ENCODE results near the gene ARID1B. TPM values are rescaled to one million over a fixed set of nuclear protein-coding genes. Genes with fewer than 3 reads are reported as not detected.

The ARID1B gene
- total RNA-seq, 2 donors from 2014 or later: 74.0 to 110 TPM

DNA sequence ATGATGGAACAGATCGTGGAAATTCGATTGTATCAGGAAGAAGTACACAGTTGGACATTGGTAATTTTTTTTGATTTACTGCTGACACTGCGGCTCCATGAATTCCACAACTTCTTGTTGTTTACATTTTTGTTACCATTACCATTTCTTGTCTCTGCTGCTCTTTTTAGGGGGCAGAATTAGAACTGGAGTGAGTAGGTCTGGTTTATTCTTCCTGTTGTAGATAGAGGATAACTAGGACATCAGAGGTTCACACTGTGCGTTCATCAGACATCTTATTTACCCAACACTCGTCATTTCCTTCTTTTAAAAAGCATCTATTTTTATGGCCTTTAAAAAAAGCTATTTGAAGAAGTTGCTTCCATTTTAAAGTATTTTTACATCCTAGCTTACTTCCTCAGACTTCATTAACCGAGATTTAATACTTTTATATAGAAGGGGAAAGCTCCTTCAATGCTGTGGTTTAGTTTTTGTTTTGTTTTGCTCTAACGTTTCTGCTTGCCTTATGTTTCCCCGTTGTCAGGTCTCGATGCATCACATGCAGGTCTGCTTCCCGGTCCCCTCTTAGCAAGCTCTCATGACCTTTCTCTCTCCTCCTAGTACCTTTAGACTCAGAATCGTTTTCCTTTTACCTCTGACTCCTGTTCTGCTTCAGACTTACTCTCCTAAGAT, 139.1 kb downstream of the ARID1B start:
- Mint-ChIP-seq H3K4me1 (peaks cover 19% of the 10 kb centered on the region), H3K9me3 (no peaks in the 10 kb centered on the region), H3K4me3 (no peak overlapping the region), H3K27me3 (ENCODE audit: insufficient read depth) (no peaks in the 10 kb centered on the region), H3K27ac (peak overlapping the region; percentile 46), H3K36me3 (ENCODE audit: low read depth) (peaks cover 7% of the 10 kb centered on the region)
- Histone ChIP-seq H3K36me3 (ENCODE audit: control insufficient read depth, insufficient read depth, low read length) (no peaks in the 10 kb centered on the region), H3K4me3 (ENCODE audit: low read length) (no peak overlapping the region), H3K27me3 (ENCODE audit: control insufficient read depth, insufficient read depth, low read length, poor library complexity, severe bottlenecking) (no peaks in the 10 kb centered on the region), H3K9ac (ENCODE audit: extremely low read depth, low read length, poor library complexity, severe bottlenecking) (no peak overlapping the region), H3K4me1 (ENCODE audit: control insufficient read depth, insufficient read depth, low read length) (peaks cover 6% of the 10 kb centered on the region), H3K27ac (ENCODE audit: low read depth, low read length) (no peak overlapping the region), H3K9me3 (ENCODE audit: control insufficient read depth, low read length) (no peaks in the 10 kb centered on the region)
- DNase-seq: no peak
- WGBS, 2 experiments (ENCODE audit: insufficient coverage in 1 of 2, insufficient read length in 1 of 2): 90 to 94% methylated on average over 7 to 10 of the region's 11 CpGs
- TF ChIP-seq, protein P1, sequence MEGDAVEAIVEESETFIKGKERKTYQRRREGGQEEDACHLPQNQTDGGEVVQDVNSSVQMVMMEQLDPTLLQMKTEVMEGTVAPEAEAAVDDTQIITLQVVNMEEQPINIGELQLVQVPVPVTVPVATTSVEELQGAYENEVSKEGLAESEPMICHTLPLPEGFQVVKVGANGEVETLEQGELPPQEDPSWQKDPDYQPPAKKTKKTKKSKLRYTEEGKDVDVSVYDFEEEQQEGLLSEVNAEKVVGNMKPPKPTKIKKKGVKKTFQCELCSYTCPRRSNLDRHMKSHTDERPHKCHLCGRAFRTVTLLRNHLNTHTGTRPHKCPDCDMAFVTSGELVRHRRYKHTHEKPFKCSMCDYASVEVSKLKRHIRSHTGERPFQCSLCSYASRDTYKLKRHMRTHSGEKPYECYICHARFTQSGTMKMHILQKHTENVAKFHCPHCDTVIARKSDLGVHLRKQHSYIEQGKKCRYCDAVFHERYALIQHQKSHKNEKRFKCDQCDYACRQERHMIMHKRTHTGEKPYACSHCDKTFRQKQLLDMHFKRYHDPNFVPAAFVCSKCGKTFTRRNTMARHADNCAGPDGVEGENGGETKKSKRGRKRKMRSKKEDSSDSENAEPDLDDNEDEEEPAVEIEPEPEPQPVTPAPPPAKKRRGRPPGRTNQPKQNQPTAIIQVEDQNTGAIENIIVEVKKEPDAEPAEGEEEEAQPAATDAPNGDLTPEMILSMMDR (conservative IDR thresholded peaks at IDR 0.05): no peak

DNA sequence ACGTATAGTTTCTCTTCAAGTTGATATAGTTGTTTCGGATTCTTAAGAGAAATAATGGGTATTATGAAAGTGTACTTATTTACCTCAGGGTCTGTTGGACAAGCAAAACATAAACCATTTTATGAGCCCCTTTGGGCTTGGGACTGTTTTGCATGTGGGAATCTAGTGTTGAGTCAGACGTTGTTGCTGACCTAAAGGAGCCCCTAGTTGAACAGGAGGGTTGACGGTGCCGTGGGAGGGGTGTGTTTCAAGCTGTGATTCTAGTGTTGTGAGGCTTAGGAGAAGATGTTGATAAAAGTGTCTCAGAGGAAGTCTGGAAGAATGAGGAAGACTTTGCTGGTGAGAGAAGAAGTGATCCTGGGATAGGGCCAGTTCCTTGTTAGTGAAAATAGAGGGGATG, 140.0 kb downstream of the ARID1B start:
- Mint-ChIP-seq H3K9me3 (no peaks in the 10 kb centered on the region), H3K27ac (peak overlapping the region; percentile 17), H3K36me3 (ENCODE audit: low read depth) (peaks cover 7% of the 10 kb centered on the region), H3K27me3 (ENCODE audit: insufficient read depth) (no peaks in the 10 kb centered on the region), H3K4me1 (peaks cover 17% of the 10 kb centered on the region), H3K4me3 (no peak overlapping the region)
- Histone ChIP-seq H3K9ac (ENCODE audit: extremely low read depth, low read length, poor library complexity, severe bottlenecking) (no peak overlapping the region), H3K4me3 (ENCODE audit: low read length) (no peak overlapping the region), H3K27me3 (ENCODE audit: control insufficient read depth, insufficient read depth, low read length, poor library complexity, severe bottlenecking) (no peaks in the 10 kb centered on the region), H3K36me3 (ENCODE audit: control insufficient read depth, insufficient read depth, low read length) (no peaks in the 10 kb centered on the region), H3K9me3 (ENCODE audit: control insufficient read depth, low read length) (no peaks in the 10 kb centered on the region), H3K4me1 (ENCODE audit: control insufficient read depth, insufficient read depth, low read length) (peaks cover 6% of the 10 kb centered on the region), H3K27ac (ENCODE audit: low read depth, low read length) (no peak overlapping the region)
- WGBS, 2 experiments (ENCODE audit: insufficient coverage in 1 of 2, insufficient read length in 1 of 2): 72 to 75% methylated on average over 5 of the region's 5 CpGs
- TF ChIP-seq, protein P1 (conservative IDR thresholded peaks at IDR 0.05): no peak
- no peak for DNase-seq

DNA sequence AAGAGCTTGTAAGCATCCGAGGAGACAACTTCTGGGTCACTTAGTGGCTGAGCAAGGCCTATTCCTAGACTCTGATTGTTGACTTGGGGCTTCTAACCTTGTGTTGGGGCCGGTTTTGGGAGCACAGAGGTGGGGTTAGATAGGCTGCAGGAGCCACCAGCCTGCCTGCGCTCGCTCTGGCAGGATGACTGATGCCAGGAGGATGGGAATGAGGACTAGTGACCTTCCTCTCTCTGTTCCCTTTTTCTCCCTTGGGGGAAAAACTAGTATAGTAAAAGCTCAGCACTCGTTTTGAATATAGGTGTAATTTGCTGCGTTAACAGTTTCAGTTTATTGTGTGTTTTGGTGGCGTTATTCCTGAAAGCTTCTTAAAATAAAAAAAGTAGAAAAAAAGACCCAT, 141.5 kb downstream of the ARID1B start:
- Histone ChIP-seq H3K9me3 (ENCODE audit: control insufficient read depth, low read length) (no peaks in the 10 kb centered on the region), H3K4me3 (ENCODE audit: low read length) (no peak overlapping the region), H3K4me1 (ENCODE audit: control insufficient read depth, insufficient read depth, low read length) (peaks cover 6% of the 10 kb centered on the region), H3K27me3 (ENCODE audit: control insufficient read depth, insufficient read depth, low read length, poor library complexity, severe bottlenecking) (no peaks in the 10 kb centered on the region), H3K36me3 (ENCODE audit: control insufficient read depth, insufficient read depth, low read length) (no peaks in the 10 kb centered on the region), H3K27ac (ENCODE audit: low read depth, low read length) (no peak overlapping the region), H3K9ac (ENCODE audit: extremely low read depth, low read length, poor library complexity, severe bottlenecking) (no peak overlapping the region)
- peak overlapping the region; percentile 74 for H3K27ac Mint-ChIP-seq
- peaks cover 9% of the 10 kb centered on the region for H3K36me3 Mint-ChIP-seq (ENCODE audit: low read depth)
- H3K4me3 Mint-ChIP-seq: no peak overlapping the region
- H3K4me1 Mint-ChIP-seq: peaks cover 12% of the 10 kb centered on the region
- no peak for DNase-seq
- WGBS, 2 experiments (ENCODE audit: insufficient coverage in 1 of 2, insufficient read length in 1 of 2): 85 to 93% methylated on average over 2 to 7 of the region's 7 CpGs
- TF ChIP-seq, protein P1 (conservative IDR thresholded peaks at IDR 0.05): no peak
- no peaks in the 10 kb centered on the region for H3K27me3 Mint-ChIP-seq (ENCODE audit: insufficient read depth)
- H3K9me3 Mint-ChIP-seq: no peaks in the 10 kb centered on the region

Data from endodermal cell (in vitro differentiated cells).